Fibroblast of the conjunctiva (primary cell): ENCODE measurements around the gene MYCBP2.
A peak's percentile ranks its signal among the peaks of the same experiment; 100 is the strongest.
"Not testable (repeated sequence)": the region's sequence is repeated elsewhere in the genome, so short reads cannot be mapped to it uniquely, and the experiment has no call there.

Experiments used
- DNase-seq: peaks from one replicate; pipeline ENCODE4 v3.0.0-alpha.2; 2010; ENCODE audit warnings: low read depth

The MYCBP2 gene

GRCh38 chr13:77028202-77028601 is 298.7 kb downstream of the MYCBP2 start:
- no peak for DNase-seq

GRCh38 chr13:77026861-77027621 is 299.9 kb downstream of the MYCBP2 start, which contains the start of gene FBXL3:
Gene FBXL3, minus strand, starts transcription at chr13:77027159. Its CDS starts 5,299 bp downstream, at chr13:77021860.
- DNase-seq = peak; percentile 89

- DNase-seq = peak; percentile 38
Measured at GRCh38 chr13:77026255-77026860, 300.5 kb downstream of the MYCBP2 start.

GRCh38 chr13:77022341-77022740 is 304.6 kb downstream of the MYCBP2 start:
- DNase-seq = no peak

- DNase-seq = no peak
Measured at GRCh38 chr13:77019756-77020155, 307.1 kb downstream of the MYCBP2 start.

- no peak for DNase-seq
Measured at GRCh38 chr13:77016888-77017623, 309.8 kb downstream of the MYCBP2 start.

- DNase-seq = no peak
Measured at GRCh38 chr13:77016251-77016812, 310.6 kb downstream of the MYCBP2 start.

GRCh38 chr13:77014906-77015685 is 311.8 kb downstream of the MYCBP2 start:
- DNase-seq = no peak

- no peak for DNase-seq
Measured at GRCh38 chr13:77013853-77014542, 312.9 kb downstream of the MYCBP2 start.

- not testable (repeated sequence) for DNase-seq
Measured at GRCh38 chr13:77009719-77010118, 317.2 kb downstream of the MYCBP2 start.

GRCh38 chr13:77009011-77009410 is 317.9 kb downstream of the MYCBP2 start:
- no peak for DNase-seq

- DNase-seq = not testable (repeated sequence)
Measured at GRCh38 chr13:77008337-77008736, 318.6 kb downstream of the MYCBP2 start.

- peak; percentile 23 for DNase-seq
Measured at GRCh38 chr13:77002590-77003190, 324.2 kb downstream of the MYCBP2 start.

GRCh38 chr13:77001963-77002587 is 324.8 kb downstream of the MYCBP2 start:
- DNase-seq = no peak

- no peak for DNase-seq
Measured at GRCh38 chr13:77001540-77001939, 325.4 kb downstream of the MYCBP2 start.

GRCh38 chr13:77000475-77000874 is 326.4 kb downstream of the MYCBP2 start:
- no peak for DNase-seq
